GM12878 (cell line): ENCODE measurements around the gene FRK. TPM values are rescaled to one million over a fixed set of nuclear protein-coding genes. Genes with fewer than 3 reads are reported as not detected.

Source experiments
- ATAC-seq: fragments of 200-7000 bp; cut with Tn5 transposase; 3 replicates; pipeline ENCODE4 v1.9.1; 2020; ENCODE audit warnings: mild to moderate bottlenecking, moderate library complexity
- BruUV-seq: library from RNA; stranded (reverse); fragments of 400-500 nt; replicated peaks from 2 replicates; lab custom pipeline; 2021; lab: Mats Ljungman, UMichigan
- CTCF ChIA-PET: fragments of 300-600 bp; sonication (Branson Sonifier 250); formaldehyde crosslinking; extraction: SDS; loops from one replicate; lab custom pipeline; 2021; ENCODE audit warnings: inconsistent platforms; lab: Yijun Ruan, JAX
- POLR2A ChIA-PET: fragments of 350-600 bp; formaldehyde crosslinking; extraction: SDS; loops from one replicate; lab custom pipeline; 2021; ENCODE audit warnings: inconsistent platforms; lab: Charles Lee
- RAD21 ChIA-PET: fragments of 300-600 bp; sonication (Branson Sonifier 250); formaldehyde crosslinking; loops from one replicate; lab custom pipeline; 2023; ENCODE audit warnings: antibody characterized with exemption; ENCODE audit not compliant: unreplicated experiment; lab: Charles Lee
- SMC1A ChIA-PET: fragments of 300-600 bp; sonication (Branson Sonifier 250); formaldehyde crosslinking; loops from one replicate; lab custom pipeline; 2023; ENCODE audit not compliant: unreplicated experiment, uncharacterized antibody; lab: Charles Lee
- DNase-seq: peaks from one replicate; pipeline ENCODE4 v3.0.0-alpha.2; 2011; ENCODE audit warnings: low read depth, low spot score
- FAIRE-seq: peaks from 3 replicates; lab custom pipeline; 2011; peaks lifted over from hg19 to GRCh38; lab: Jason Lieb, UNC
- H2AFZ ChIP-seq: 2 replicates; pipeline ENCODE4 v1.6.0; 2011; ENCODE audit warnings: low read depth, low read length, control low read depth; ENCODE audit not compliant: control insufficient read depth
- H3K27ac ChIP-seq: 2 replicates; pipeline ENCODE4 v1.5.1; 2011; ENCODE audit warnings: control low read depth; ENCODE audit not compliant: control insufficient read depth, insufficient read depth
- H3K27me3 ChIP-seq, 2 experiments: replicated peaks in 1 of 2; 2 replicates each; pipeline versions ENCODE4 v1.6.0 to v1.6.1; 2011; ENCODE audit warnings: low read length in 1 of 2; ENCODE audit not compliant: control insufficient read depth in 2 of 2, insufficient read depth in 2 of 2
- H3K36me3 ChIP-seq, 2 experiments: 2 replicates each; pipeline ENCODE4 v1.5.1; 2011; ENCODE audit warnings: low read length in 1 of 2; ENCODE audit not compliant: control insufficient read depth in 2 of 2, insufficient read depth in 2 of 2
- H3K4me1 ChIP-seq: 2 replicates; pipeline ENCODE4 v1.6.1; 2011; ENCODE audit warnings: mild to moderate bottlenecking, low read length, moderate library complexity, mixed read lengths; ENCODE audit not compliant: control insufficient read depth, insufficient read depth
- H3K4me2 ChIP-seq: 2 replicates; pipeline ENCODE4 v1.6.0; 2011; ENCODE audit warnings: control low read depth; ENCODE audit not compliant: control insufficient read depth, insufficient read depth
- H3K4me3 ChIP-seq: fragments of 200-600 bp; sonication (generic); 2 replicates; pipeline ENCODE4 v1.5.1; 2016
- H3K79me2 ChIP-seq: 2 replicates; pipeline ENCODE4 v1.6.0; 2011; ENCODE audit warnings: low read length; ENCODE audit not compliant: control insufficient read depth, insufficient read depth
- H3K9ac ChIP-seq: 2 replicates; pipeline ENCODE4 v1.8.0; 2011; ENCODE audit warnings: low read length, control low read depth, mixed read lengths; ENCODE audit not compliant: control insufficient read depth, insufficient read depth
- H3K9me3 ChIP-seq: replicated peaks from 3 replicates; pipeline ENCODE4 v1.5.1; 2011; ENCODE audit warnings: mild to moderate bottlenecking, low read length; ENCODE audit not compliant: control insufficient read depth, insufficient read depth
- H4K20me1 ChIP-seq: 2 replicates; pipeline ENCODE4 v1.6.0; 2011; ENCODE audit not compliant: control insufficient read depth, insufficient read depth
- WGBS: methylation state at CpG from one replicate; pipeline ENCODE4 v1.1.6; 2016; ENCODE audit warnings: low lambda C conversion rate; ENCODE audit not compliant: insufficient replicate concordance, insufficient coverage; ENCODE audit errors: missing lambda C conversion rate; 5-methylcytosine and 5-hydroxymethylcytosine counted together
- in situ Hi-C: fragments of 300-500 bp; cut with MboI; formaldehyde crosslinking; loops from 9 replicates; pipeline ENCODE4 v1.14.3; 2018; ENCODE audit warnings: mixed read lengths
- intact Hi-C: fragments of 100-400 bp; cut with micrococcal nuclease; formaldehyde crosslinking; loops from one replicate; pipeline ENCODE4 v1.14.2; 2022; ENCODE audit not compliant: unreplicated experiment
- polyA plus RNA-seq, 11 experiments: library from polyadenylated mRNA; depleted of rRNA in 4 of 11; unstranded in 6 of 11; stranded (reverse) in 5 of 11; fragments of >200 nt; fragmentation: Nextera tagmentation in 4 of 11; fragmentation: Illumina TruSeq in 1 of 11; extraction: Ambion mirVana in 4 of 11; extraction: Trizol in 1 of 11; gene quantifications; 1 replicate in 1 of 11; 2 replicates in 10 of 11; pipeline versions ENCODE4 v1.2.1 to v1.2.3, GENCODE V29; 2011 to 2016; ENCODE audit warnings: inconsistent platforms in 2 of 11, missing spikeins in 2 of 11, low read depth in 1 of 11
- total RNA-seq, 4 experiments: library from RNA; depleted of rRNA in 3 of 4; stranded (reverse); fragments of >200 nt in 3 of 4; fragmentation: Illumina TruSeq in 1 of 4; extraction: Trizol in 1 of 4; gene quantifications; 2 replicates each; pipeline versions ENCODE4 v1.2.1 to v1.2.3, GENCODE V29; 2013 to 2021
- TF ChIP-seq, protein P1 (sequence below): fragments of 450-650 bp; IDR thresholded peaks from 2 replicates; pipeline ENCODE4 v1.6.1; 2017; ENCODE audit warnings: mild to moderate bottlenecking, low read depth, inconsistent platforms; ENCODE audit not compliant: poor library complexity, severe bottlenecking
- TF ChIP-seq, protein P2 (sequence below), 3 experiments: IDR thresholded peaks in 2 of 3; conservative IDR thresholded peaks in 1 of 3; 2 replicates each; pipeline ENCODE4 v1.5.1; 2011; ENCODE audit warnings: low read depth in 3 of 3, low read length in 3 of 3, mild to moderate bottlenecking in 3 of 3, control low read depth in 2 of 3, moderate library complexity in 2 of 3, inconsistent platforms in 1 of 3, mixed read lengths in 1 of 3; ENCODE audit not compliant: control insufficient read depth in 2 of 3, insufficient read depth in 1 of 3; ENCODE audit errors: extremely low read depth in 1 of 3

The FRK gene
- total and polyA plus RNA-seq, 10 of the 15 experiments (the other 5 are each of a cell fraction or from before 2014, with no cell fraction given), result 0.29 to 2.4 (median 1.2) TPM

DNA sequence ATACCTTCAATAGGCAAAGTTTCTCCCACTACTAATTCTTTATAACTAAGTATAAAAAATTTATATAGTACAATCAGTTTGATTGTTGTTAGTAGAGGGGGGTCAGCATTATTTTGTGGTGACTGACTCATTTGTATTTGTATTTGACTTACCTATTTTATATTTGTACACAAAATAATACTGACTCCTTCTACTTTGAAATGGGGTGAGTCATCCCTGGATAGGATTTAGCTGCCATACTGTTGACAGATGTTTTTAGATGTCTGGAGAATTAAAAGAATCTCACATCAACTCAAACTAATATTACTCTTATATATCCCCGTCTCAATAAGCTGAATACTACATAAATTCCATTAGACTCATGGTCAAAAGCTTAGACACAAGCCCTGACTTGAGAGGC, 114.9 kb downstream of the FRK start:
- in situ Hi-C loops (no loop called here), intact Hi-C loops (no loop called here)
- H3K9ac ChIP-seq, result no peak overlapping the region
- CTCF ChIA-PET, result no interaction called here
- H3K27ac ChIP-seq, result no peak overlapping the region
- H3K9me3 ChIP-seq, result no peaks in the 10 kb centered on the region
- H3K4me1 ChIP-seq, result no peaks in the 10 kb centered on the region
- ATAC-seq, result no peak
- no TSS peak for BruUV-seq
- no peak overlapping the region for H3K4me2 ChIP-seq
- RAD21 ChIA-PET, result no interaction called here
- no peak for FAIRE-seq
- TF ChIP-seq, protein P1, sequence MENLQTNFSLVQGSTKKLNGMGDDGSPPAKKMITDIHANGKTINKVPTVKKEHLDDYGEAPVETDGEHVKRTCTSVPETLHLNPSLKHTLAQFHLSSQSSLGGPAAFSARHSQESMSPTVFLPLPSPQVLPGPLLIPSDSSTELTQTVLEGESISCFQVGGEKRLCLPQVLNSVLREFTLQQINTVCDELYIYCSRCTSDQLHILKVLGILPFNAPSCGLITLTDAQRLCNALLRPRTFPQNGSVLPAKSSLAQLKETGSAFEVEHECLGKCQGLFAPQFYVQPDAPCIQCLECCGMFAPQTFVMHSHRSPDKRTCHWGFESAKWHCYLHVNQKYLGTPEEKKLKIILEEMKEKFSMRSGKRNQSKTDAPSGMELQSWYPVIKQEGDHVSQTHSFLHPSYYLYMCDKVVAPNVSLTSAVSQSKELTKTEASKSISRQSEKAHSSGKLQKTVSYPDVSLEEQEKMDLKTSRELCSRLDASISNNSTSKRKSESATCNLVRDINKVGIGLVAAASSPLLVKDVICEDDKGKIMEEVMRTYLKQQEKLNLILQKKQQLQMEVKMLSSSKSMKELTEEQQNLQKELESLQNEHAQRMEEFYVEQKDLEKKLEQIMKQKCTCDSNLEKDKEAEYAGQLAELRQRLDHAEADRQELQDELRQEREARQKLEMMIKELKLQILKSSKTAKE, result no peak
- TF ChIP-seq, protein P2, sequence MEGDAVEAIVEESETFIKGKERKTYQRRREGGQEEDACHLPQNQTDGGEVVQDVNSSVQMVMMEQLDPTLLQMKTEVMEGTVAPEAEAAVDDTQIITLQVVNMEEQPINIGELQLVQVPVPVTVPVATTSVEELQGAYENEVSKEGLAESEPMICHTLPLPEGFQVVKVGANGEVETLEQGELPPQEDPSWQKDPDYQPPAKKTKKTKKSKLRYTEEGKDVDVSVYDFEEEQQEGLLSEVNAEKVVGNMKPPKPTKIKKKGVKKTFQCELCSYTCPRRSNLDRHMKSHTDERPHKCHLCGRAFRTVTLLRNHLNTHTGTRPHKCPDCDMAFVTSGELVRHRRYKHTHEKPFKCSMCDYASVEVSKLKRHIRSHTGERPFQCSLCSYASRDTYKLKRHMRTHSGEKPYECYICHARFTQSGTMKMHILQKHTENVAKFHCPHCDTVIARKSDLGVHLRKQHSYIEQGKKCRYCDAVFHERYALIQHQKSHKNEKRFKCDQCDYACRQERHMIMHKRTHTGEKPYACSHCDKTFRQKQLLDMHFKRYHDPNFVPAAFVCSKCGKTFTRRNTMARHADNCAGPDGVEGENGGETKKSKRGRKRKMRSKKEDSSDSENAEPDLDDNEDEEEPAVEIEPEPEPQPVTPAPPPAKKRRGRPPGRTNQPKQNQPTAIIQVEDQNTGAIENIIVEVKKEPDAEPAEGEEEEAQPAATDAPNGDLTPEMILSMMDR (IDR thresholded peaks at IDR 0.05 in 2 of 3, conservative IDR thresholded peaks at IDR 0.05 in 1 of 3; ENCODE audit: control insufficient read depth in 2 of 3, extremely low read depth in 1 of 3, insufficient read depth in 1 of 3, low read depth in 3 of 3, low read length in 3 of 3), result no peak
- no peak overlapping the region for H3K4me3 ChIP-seq
- SMC1A ChIA-PET, result no interaction called here
- no peaks in the 10 kb centered on the region for H3K27me3 ChIP-seq
- no peak for DNase-seq
- WGBS, result 45% methylated on average over 1 of the region's 1 CpG
- H4K20me1 ChIP-seq, result no peaks in the 10 kb centered on the region
- POLR2A ChIA-PET, result no interaction called here
- no peak overlapping the region for H2AFZ ChIP-seq
- peaks cover 0 to 3% of the 10 kb centered on the region in 2 experiments; a peak in 1 of 4 replicates for H3K36me3 ChIP-seq
- H3K79me2 ChIP-seq, result no peaks in the 10 kb centered on the region
